Superior temporal gyrus (tissue), 1 donor: ENCODE results near the gene TRMO.
A peak's percentile ranks its signal among the peaks of the same experiment; 100 is the strongest.

Source experiments
- DNase-seq: peaks from one replicate; pipeline ENCODE4 v3.0.0-alpha.2; 2016; ENCODE audit errors: extremely low spot score

Gene TRMO

DNA sequence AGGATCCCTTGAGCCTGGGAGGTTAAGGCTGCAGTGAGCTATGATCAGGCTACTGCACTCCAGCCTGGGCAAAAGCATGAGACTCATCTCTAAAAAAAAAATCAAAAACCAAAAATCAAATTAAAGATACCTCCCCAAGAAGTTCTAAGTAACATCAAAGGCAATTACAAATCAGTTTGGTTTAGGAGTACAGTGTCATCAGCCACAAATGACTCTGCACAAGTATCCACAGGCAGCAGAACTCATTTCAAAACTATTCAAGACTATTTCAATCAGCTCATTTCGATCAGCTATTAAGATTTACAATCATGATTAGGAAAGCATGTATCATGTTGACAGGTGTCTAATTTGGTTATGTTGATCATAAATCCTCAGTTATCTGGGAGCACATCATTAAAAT lies 19.1 kb downstream of the TRMO start:
- DNase-seq: no peak

- peak; percentile 72 for DNase-seq
Measured at GRCh38 chr9:97900738-97901565, 21.3 kb downstream of the TRMO start.

DNA sequence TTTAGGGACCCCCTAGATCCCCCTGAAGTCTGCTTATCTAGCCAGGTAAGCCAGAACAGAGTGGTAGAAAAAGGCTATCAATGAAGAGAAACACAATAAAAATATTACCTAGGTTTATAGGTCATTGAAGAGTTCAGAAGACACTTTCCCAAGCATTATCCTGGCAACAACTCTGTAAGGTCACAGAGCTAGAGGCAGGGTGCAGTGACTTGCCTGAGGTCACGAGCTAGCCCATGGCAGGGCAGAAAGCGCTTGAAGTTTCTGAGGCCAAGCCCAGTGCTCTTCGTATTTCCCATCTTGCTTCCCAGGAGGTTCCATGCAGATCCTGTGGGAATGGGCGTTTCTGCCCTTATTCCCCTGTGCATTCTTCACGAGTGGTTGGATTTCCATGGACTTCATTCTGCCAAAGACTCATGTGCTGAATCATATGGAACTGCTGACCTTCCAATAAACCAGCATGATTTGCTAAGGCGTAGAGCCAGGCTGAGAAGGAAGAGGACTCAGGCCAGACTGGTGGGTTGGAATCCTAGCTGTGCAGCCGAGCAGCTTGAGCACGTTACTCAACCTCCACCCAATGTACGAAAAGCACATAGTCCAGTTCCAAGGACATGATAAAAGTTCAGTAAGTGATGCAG lies 22.1 kb downstream of the TRMO start:
- DNase-seq: no peak

GRCh38 chr9:97895695-97896332 lies 26.5 kb downstream of the TRMO start:
- DNase-seq: no peak

DNA sequence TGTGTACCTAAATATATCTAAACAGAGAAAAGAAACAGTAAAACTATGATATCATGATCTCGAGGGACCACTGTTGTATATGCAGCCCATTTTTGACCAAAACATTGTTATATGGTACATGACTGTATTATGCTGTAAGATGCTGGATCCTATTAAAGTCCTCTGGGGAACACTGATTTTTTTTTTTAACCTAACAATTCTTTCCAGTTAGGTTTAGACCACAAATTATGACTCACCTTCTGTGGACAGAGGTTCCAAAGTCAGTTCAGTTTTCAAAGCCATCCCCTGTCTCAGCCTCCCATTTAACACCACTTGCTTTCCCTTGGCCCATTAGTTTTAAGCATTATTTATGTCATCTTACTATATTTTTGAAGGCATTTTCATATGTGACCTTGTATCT lies 27.1 kb downstream of the TRMO start:
- DNase-seq: no peak

- DNase-seq: no peak
Measured at GRCh38 chr9:97892421-97892820, 29.9 kb downstream of the TRMO start.

DNA sequence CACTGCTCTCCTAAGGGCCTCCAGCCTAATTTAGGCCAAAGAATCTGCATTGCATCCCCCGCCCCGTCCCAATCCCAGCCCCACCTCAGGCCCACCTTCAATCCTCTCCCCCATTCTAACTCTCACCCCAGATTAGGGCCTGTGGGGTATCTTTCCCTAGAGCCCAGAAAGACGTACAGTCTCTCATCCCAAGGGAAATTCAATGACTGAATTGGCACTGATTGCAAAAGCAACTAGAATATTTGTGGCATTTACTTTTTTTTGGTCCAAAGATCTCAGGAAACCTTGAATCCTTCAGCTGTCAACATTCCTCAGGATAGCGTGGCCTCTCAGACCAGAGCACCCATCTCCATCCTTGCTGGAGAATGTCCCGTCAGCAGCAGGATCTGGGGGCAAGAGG lies 30.6 kb downstream of the TRMO start:
- DNase-seq: no peak

DNA sequence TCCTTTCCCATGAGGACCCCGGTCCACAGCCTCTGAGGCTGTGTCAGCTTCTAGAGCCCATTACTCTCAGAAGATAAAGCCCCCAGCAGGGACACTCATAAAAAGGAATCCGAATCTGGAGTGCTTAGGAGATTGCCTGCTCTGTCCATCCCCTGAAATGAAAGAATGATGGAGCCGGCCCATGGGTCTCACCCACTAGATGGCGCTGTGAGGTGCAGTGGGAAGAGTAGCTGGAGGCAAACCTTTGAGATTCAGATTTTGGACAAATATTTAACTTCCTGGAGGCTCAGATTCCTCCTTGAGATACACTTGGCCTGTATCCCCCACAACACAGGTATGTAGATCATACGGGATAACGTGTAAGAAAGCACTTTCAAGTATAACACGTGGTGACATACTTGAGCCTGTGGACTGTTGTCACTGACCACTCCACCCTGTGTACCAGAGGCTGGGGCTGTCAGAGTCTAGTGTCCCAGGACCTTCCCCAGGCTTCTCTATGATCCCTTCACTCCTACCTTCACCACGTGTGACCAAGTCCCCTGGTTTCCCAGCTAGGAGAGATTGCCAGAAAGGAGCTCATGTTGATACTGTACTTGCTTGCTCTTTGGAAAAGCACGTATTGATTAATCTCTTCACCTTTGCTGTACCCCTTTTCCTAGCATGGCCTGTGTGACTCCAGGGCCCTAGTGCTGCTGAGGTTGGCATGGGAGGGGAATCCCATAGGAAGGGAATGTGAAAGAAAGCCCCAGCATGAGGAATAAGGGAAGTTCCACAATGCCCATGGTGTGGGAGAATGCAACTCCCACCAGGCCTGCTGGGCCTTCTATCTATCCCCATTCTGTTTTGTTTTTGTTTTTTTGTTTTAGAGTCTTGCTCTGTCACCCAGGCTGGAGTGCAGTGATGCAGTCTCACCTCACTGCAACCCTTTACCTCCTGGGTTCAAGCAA lies 32.1 kb downstream of the TRMO start:
- DNase-seq: no peak

DNA sequence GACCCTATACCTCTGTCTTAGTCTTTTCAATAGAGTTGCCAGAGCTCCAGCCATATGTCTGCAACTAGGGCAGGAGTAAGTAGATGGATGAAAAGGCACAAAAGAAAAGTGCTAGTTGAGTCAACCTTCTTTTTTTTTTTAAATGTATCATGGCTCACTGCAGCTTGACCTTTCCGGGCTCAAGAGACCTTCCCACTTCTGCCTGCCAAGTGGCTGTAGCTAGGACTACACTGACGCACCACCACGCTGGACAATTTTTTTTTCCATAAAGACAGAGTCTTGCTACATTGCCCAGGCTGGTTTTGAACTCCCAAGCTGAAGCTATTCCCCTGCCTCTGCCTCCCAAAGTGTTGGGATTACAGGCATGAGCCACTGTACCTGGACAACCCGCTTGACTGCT lies 42.0 kb downstream of the TRMO start:
- no peak for DNase-seq

DNA sequence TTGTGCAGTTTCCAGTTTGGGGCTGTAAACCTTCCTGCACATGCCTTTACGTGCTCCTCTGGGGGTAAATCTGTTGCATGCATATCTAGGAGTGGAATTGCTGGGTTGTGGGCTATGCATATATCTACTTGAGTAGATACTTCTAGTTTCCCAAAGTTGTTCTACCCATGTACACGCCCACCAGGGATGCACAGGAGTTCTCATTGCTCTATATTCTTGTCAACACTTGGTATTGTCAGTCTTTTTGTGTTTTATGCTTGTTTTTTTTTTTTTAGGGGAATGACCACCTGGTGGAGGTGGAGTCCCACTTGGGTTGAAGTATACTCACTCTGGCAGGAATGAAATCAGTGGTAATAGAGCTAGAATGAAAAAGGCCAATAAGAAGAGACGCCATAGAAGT lies 46.2 kb downstream of the TRMO start:
- no peak for DNase-seq

GRCh38 chr9:97875111-97875510 lies 47.2 kb downstream of the TRMO start:
- no peak for DNase-seq

DNA sequence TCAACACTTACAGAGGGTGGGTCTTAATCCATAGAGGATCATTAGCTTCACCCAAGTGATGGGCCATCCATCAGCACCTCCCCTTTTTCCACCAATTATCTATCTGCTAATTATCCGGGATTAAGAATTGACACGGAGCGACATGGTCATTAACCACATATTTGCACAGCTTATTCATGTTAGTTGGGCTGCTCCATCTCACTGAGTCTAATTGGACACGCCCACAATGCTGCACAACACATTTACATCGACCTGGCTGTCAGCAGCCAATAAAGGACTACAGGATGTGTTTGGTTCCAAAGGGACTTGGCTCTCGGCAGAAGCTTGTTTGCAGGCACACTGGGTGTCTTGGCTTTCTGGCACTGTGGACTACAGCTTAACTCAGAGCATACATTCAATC lies 47.7 kb downstream of the TRMO start:
- DNase-seq: no peak

- no peak for DNase-seq
Measured at GRCh38 chr9:97873882-97874281, 48.4 kb downstream of the TRMO start.

- DNase-seq: no peak
Measured at GRCh38 chr9:97873425-97873824, 48.9 kb downstream of the TRMO start.

DNA sequence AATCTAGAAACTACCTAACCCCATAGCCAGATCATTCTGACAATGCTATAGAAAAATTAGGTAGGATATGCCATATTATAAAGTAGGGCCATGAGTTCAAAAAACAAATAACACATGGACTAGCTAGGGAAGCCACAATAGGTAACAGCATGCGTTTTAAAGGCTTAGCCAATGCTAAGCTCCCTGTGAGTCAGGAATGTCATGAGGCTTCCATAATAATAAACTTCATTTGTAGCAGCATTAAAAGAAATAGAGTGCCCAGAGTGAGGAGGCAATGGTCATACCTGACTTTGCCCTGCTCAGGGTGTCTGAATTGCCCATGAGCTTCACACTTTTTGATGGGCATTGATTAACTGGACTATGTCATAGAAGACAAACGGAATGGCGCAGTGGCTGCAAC lies 53.4 kb downstream of the TRMO start:
- DNase-seq: no peak

- DNase-seq: no peak
Measured at GRCh38 chr9:97866848-97867247, 55.5 kb downstream of the TRMO start.

DNA sequence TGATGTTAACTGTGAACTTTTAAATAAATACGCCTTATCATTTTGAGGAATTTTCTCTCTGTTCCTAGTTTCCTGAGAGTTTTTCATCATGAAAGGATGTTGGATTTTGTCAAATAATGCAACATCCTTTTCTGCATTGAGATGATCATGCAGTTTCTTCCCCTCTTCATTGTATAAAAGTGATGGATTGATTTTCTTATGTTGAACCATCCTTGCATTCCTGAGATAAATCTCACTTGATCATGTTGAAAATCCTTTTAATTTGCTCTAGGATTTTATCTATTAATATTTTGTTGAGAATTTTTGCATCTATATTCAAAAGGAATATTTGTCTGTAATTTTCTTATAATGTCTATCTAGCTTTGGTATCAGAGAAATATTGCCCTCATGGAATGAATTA lies 56.0 kb downstream of the TRMO start:
- no peak for DNase-seq

GRCh38 chr9:97864396-97864795 lies 57.9 kb downstream of the TRMO start:
- no peak for DNase-seq

- no peak for DNase-seq
Measured at GRCh38 chr9:97863314-97863713, 59.0 kb downstream of the TRMO start.

DNA sequence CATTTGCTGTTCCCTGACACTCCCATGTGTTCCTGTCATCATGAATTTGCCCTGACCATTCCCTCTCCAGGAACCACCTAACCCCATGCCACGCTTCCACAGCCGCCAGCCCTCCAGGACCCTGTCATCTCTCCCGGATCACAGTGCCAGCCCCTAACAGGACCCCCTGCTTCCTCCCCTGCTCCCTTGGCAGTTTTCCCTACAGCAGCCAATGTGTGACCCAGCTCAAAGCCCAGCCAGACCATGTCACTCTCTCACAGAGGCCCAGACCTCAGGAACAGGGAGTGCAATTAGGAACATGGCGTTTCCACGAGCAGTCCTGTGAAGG lies 61.2 kb downstream of the TRMO start:
- no peak for DNase-seq

DNA sequence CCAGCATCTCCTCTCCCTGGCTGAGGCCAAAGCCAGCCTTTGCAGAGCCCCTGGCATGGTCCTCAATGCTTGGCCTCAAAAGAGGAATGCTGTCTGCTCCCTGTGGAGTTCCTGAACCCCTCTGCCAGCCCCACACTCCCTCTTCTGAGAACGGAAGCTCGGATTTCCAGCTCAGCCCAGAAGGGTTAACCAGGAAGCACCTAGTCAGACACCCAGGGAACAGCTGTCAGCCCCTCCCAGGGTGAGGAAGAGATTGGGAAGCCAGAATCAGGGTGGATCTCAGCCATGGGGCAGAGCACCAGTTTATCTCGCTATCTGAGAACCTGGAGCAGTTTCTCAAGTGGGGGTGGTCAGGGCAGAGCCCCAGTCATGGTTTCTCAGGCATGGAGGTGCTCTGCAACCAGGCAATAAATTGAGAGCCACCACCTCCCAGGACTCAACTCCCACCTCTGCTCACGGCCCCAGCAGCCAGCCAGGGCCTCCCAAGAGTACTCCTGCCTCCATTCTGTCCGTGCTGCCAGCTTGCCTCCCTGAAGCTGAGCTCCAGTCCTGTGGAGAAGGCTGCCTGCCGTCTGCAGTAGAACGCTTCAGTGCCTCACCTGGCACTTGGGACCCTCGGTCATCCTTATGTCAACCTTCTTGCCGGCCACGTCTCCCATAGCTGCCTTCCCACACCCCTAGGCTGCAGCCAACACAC lies 61.7 kb downstream of the TRMO start:
- no peak for DNase-seq
